GM06990 (cell line): ENCODE results near the gene DSTYK.
"Not testable (repeated sequence)": the region's sequence is repeated elsewhere in the genome, so short reads cannot be mapped to it uniquely, and the experiment has no call there.

Experiments used
- DNase-seq: peaks from one replicate; pipeline ENCODE4 v3.0.0-alpha.2; 2011; ENCODE audit not compliant: insufficient read length; ENCODE audit errors: extremely low read depth
- H3K27me3 ChIP-seq: replicated peaks from 2 replicates; pipeline ENCODE4 v1.6.0; 2011; ENCODE audit warnings: low read length; ENCODE audit not compliant: control insufficient read depth, insufficient read depth
- H3K36me3 ChIP-seq: 2 replicates; pipeline ENCODE4 v1.5.1; 2011; ENCODE audit warnings: low read length; ENCODE audit not compliant: control insufficient read depth, insufficient read depth
- H3K4me3 ChIP-seq: replicated peaks from 2 replicates; pipeline ENCODE4 v1.5.1; 2011; ENCODE audit warnings: low read depth, mild to moderate bottlenecking, control low read depth, low read length
- TF ChIP-seq, protein P1 (sequence below): IDR thresholded peaks from 2 replicates; pipeline ENCODE4 v1.5.1; 2011; ENCODE audit warnings: low read length, control low read depth, mild to moderate bottlenecking, inconsistent platforms; ENCODE audit not compliant: insufficient read depth, poor library complexity, severe bottlenecking

The DSTYK gene

DNA sequence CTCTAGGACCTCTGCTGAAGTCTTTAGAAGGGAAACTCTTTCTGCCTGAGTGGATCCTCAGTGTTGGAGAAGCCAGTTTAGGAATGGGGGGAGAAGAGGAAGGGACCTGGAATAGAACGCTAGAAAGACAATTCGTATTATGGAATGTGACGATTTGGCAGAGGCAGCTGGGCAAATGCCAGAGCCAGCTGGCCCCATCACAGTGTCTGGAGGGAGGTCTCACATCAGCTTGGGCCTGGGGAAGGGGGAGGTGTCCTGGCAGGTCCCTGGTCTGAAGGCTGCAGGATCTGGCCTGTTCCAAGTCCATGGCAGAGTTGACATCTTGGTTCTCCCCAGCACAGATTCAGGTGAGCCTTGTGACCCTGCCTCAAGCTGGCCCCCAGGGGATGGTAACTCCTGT, 27.6 kb upstream of the DSTYK start:
- no peak overlapping the region for H3K4me3 ChIP-seq
- no peaks in the 10 kb centered on the region; the same call in 1 of the 2 replicates for H3K27me3 ChIP-seq
- H3K36me3 ChIP-seq, result no peaks in the 10 kb centered on the region
- no peak for DNase-seq
- TF ChIP-seq, protein P1, sequence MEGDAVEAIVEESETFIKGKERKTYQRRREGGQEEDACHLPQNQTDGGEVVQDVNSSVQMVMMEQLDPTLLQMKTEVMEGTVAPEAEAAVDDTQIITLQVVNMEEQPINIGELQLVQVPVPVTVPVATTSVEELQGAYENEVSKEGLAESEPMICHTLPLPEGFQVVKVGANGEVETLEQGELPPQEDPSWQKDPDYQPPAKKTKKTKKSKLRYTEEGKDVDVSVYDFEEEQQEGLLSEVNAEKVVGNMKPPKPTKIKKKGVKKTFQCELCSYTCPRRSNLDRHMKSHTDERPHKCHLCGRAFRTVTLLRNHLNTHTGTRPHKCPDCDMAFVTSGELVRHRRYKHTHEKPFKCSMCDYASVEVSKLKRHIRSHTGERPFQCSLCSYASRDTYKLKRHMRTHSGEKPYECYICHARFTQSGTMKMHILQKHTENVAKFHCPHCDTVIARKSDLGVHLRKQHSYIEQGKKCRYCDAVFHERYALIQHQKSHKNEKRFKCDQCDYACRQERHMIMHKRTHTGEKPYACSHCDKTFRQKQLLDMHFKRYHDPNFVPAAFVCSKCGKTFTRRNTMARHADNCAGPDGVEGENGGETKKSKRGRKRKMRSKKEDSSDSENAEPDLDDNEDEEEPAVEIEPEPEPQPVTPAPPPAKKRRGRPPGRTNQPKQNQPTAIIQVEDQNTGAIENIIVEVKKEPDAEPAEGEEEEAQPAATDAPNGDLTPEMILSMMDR, result no peak

- TF ChIP-seq, protein P1, result no peak
- no peaks in the 10 kb centered on the region; the same call in 1 of the 2 replicates for H3K27me3 ChIP-seq
- no peak for DNase-seq
- H3K4me3 ChIP-seq, result no peak overlapping the region
- no peaks in the 10 kb centered on the region for H3K36me3 ChIP-seq
Observed at GRCh38 chr1:205237526-205238484, 26.3 kb upstream of the DSTYK start.

DNA sequence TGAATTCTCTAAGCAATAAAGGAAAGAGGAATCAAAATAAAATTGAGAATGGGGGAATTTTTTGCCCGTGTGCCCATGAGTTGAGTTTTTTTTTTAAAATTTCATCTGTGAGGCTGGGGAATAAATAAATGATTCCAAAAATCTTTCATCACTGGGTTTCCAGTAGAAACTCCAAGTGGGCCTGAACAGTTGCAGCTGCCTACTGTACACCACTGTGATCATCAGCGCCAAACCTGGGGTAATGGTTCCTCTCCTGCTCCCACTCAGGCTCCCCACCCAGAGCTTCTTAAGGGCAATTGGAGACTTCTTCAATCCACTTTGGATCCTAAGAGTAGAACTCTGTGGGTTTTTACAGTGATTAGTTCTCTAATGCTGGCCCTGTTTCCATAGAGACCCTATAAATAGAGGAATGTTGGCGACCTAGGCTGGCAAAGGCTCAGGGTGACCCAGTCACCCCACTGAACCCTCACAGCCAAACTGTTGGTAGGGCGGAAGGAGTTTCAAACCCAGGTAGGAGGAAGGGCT, 25.5 kb upstream of the DSTYK start:
- DNase-seq, result no peak
- H3K27me3 ChIP-seq, result no peaks in the 10 kb centered on the region; the same call in 1 of the 2 replicates
- TF ChIP-seq, protein P1, result no peak

DNA sequence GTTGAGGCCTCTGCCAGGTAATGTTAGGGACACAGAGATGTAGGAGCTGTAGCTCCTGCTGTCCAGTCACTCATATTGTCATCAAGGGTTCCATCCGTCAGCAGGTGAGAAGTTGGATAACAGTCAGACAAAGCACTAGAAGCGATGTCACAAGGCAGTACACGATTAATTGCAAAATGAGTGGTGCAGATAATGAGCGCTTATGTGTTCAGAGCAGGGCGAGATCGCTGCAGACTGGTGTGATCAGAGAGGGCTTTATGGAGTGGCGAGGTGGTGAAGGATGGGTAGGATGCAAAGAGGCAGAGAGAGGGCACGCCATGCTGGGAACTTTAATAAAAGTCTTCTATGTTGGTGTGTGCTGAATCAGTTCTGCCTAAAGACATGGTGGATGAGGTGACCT, 25.0 kb upstream of the DSTYK start:
- H3K4me3 ChIP-seq, result no peak overlapping the region
- DNase-seq, result no peak
- TF ChIP-seq, protein P1, result no peak
- no peaks in the 10 kb centered on the region for H3K36me3 ChIP-seq
- H3K27me3 ChIP-seq, result no peaks in the 10 kb centered on the region; the same call in 1 of the 2 replicates

More for the DNA sequence above, 25.5 kb upstream of the DSTYK start:
- Histone ChIP-seq H3K4me3 (no peak overlapping the region), H3K36me3 (no peaks in the 10 kb centered on the region)

DNA sequence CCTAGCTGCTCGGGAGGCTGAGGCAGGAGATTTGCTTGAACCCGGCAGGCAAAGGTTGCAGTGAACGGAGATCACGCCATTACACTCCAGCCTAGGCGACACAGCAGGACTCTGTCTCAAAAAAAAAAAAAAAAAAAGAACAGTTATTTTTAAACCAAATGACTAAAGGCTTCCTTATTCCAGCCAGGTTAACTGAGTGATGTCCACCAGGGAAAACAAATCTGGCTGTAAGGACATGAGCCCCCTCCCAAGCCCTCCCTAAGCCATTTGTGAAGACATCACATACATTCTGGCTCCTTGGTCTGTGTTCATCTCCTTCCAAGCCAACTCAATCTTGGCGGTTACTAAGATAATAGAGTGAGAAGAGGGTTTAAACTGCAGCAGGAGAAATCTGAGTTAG, 24.4 kb upstream of the DSTYK start:
- TF ChIP-seq, protein P1, result no peak
- H3K4me3 ChIP-seq, result no peak overlapping the region
- H3K27me3 ChIP-seq, result no peaks in the 10 kb centered on the region; the same call in 1 of the 2 replicates
- no peak for DNase-seq
- no peaks in the 10 kb centered on the region for H3K36me3 ChIP-seq

DNA sequence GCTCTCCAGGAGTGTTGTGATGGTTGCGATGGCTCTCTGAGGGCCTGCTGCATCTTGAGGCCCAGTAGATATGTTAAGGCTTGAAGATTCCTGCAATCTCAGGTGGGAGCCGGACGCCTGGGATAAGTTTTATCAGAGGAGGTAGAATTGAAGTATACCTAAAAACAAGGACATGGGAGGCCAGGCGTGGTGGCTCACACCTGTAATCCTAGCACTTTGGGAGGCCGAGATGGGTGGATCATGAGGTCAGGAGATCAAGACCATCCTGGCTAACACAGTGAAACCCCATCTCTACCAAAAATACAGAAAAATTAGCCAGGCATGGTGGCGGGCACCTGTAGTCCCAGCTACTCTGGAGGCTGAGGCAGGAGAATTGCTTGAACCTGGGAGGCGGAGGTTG, 22.5 kb upstream of the DSTYK start:
- DNase-seq, H3K4me3 ChIP-seq, H3K27me3 ChIP-seq, H3K36me3 ChIP-seq: not testable (repeated sequence)
